HEK293 (cell line): Measurements from ENCODE around the gene GPS1.
A peak's percentile ranks its signal among the peaks of the same experiment; 100 is the strongest.

Experiments
- CTCF ChIA-PET: fragments of 350-600 bp; formaldehyde crosslinking; extraction: SDS; loops from one replicate; lab custom pipeline; 2021; ENCODE audit warnings: antibody characterized with exemption; lab: Yijun Ruan, JAX
- POLR2A ChIA-PET: fragments of 300-600 bp; formaldehyde crosslinking; extraction: SDS; loops from one replicate; lab custom pipeline; 2020; ENCODE audit warnings: antibody characterized with exemption, inconsistent platforms; lab: Yijun Ruan, JAX
- H3K27ac ChIP-seq: fragments of 200-500 bp; sonication (Bioruptor generic); 2 replicates; pipeline ENCODE4 v1.5.1; 2014; ENCODE audit warnings: low read depth, low read length, control low read depth, inconsistent platforms; ENCODE audit errors: extremely low read depth
- H3K36me3 ChIP-seq, 2 experiments: fragments of 200-500 bp in 1 of 2; sonication (Bioruptor generic) in 1 of 2; 1 replicate in 1 of 2; 2 replicates in 1 of 2; pipeline ENCODE4 v1.5.1; 2014 to 2017; ENCODE audit warnings: inconsistent platforms in 2 of 2, low read length in 2 of 2; ENCODE audit not compliant: control insufficient read depth in 2 of 2, insufficient read depth in 1 of 2
- H3K4me1 ChIP-seq: fragments of 200-500 bp; sonication (Bioruptor generic); 2 replicates; pipeline ENCODE4 v1.5.1; 2014; ENCODE audit warnings: mild to moderate bottlenecking, low read length, inconsistent platforms; ENCODE audit not compliant: control insufficient read depth, insufficient read depth
- H3K4me3 ChIP-seq: 2 replicates; pipeline ENCODE4 v1.5.1; 2011; ENCODE audit warnings: low read depth, mild to moderate bottlenecking, control low read depth, low read length, moderate library complexity
- H3K9me3 ChIP-seq: fragments of 200-500 bp; sonication (Bioruptor generic); 2 replicates; pipeline ENCODE4 v1.5.1; 2014; ENCODE audit warnings: low read depth, low read length, inconsistent platforms; ENCODE audit not compliant: control insufficient read depth, insufficient read depth
- EGR2 ChIP-seq: fragments of 450-650 bp; formaldehyde crosslinking; IDR thresholded peaks from 2 replicates; pipeline ENCODE4 v1.5.1; 2016; ENCODE audit warnings: low read depth, missing biosample characterization, missing genetic modification characterization
- FEZF1 ChIP-seq: fragments of 450-650 bp; formaldehyde crosslinking; IDR thresholded peaks from 2 replicates; pipeline ENCODE4 v1.5.1; 2016; ENCODE audit warnings: missing biosample characterization, missing genetic modification characterization
- GFI1B ChIP-seq: fragments of 450-650 bp; formaldehyde crosslinking; IDR thresholded peaks from 2 replicates; pipeline ENCODE4 v1.5.1; 2016; ENCODE audit warnings: missing biosample characterization, missing genetic modification characterization
- GLIS2 ChIP-seq: fragments of 450-650 bp; formaldehyde crosslinking; IDR thresholded peaks from 2 replicates; pipeline ENCODE4 v1.5.1; 2016; ENCODE audit warnings: missing biosample characterization, missing genetic modification characterization
- TRIM28 ChIP-seq: IDR thresholded peaks from 2 replicates; pipeline ENCODE4 v1.6.1; 2011; ENCODE audit warnings: low read length, control low read depth, borderline replicate concordance
- ZBTB1 ChIP-seq: fragments of 450-650 bp; formaldehyde crosslinking; IDR thresholded peaks from 2 replicates; pipeline ENCODE4 v1.5.1; 2016; ENCODE audit warnings: missing biosample characterization, missing genetic modification characterization
- ZBTB21 ChIP-seq: fragments of 450-650 bp; formaldehyde crosslinking; IDR thresholded peaks from 2 replicates; pipeline ENCODE4 v1.5.1; 2017; ENCODE audit warnings: missing biosample characterization, missing genetic modification characterization
- ZBTB8A ChIP-seq: fragments of 450-650 bp; formaldehyde crosslinking; IDR thresholded peaks from 2 replicates; pipeline ENCODE4 v1.5.1; 2016; ENCODE audit warnings: missing biosample characterization, missing genetic modification characterization
- ZNF10 ChIP-seq: fragments of 450-650 bp; formaldehyde crosslinking; IDR thresholded peaks from 2 replicates; pipeline ENCODE4 v1.5.1; 2017; ENCODE audit warnings: missing biosample characterization, missing genetic modification characterization
- ZNF2 ChIP-seq: fragments of 450-650 bp; formaldehyde crosslinking; IDR thresholded peaks from 2 replicates; pipeline ENCODE4 v1.5.1; 2016; ENCODE audit warnings: missing biosample characterization, missing genetic modification characterization
- ZNF354C ChIP-seq: fragments of 450-650 bp; formaldehyde crosslinking; IDR thresholded peaks from 2 replicates; pipeline ENCODE4 v1.5.1; 2016; ENCODE audit warnings: missing biosample characterization, missing genetic modification characterization, low read depth, borderline replicate concordance
- ZNF747 ChIP-seq: fragments of 450-650 bp; formaldehyde crosslinking; IDR thresholded peaks from 2 replicates; pipeline ENCODE4 v1.5.1; 2016; ENCODE audit warnings: missing biosample characterization, missing genetic modification characterization
- ZNF837 ChIP-seq: fragments of 450-650 bp; formaldehyde crosslinking; IDR thresholded peaks from 2 replicates; pipeline ENCODE4 v1.5.1; 2016; ENCODE audit warnings: missing biosample characterization, missing genetic modification characterization
- TF ChIP-seq, protein P1 (sequence below): fragments of 450-650 bp; formaldehyde crosslinking; IDR thresholded peaks from 2 replicates; pipeline ENCODE4 v1.5.1; 2016; ENCODE audit warnings: missing biosample characterization, missing genetic modification characterization
- TF ChIP-seq, protein P2 (sequence below): fragments of 450-650 bp; formaldehyde crosslinking; IDR thresholded peaks from 2 replicates; pipeline ENCODE4 v1.5.1; 2017; ENCODE audit warnings: missing biosample characterization, missing genetic modification characterization
- TF ChIP-seq, protein P3 (sequence below): fragments of 450-650 bp; formaldehyde crosslinking; IDR thresholded peaks from 2 replicates; pipeline ENCODE4 v1.5.1; 2016; ENCODE audit warnings: missing biosample characterization, missing genetic modification characterization
- TF ChIP-seq, protein P4 (sequence below): fragments of 450-650 bp; formaldehyde crosslinking; IDR thresholded peaks from 2 replicates; pipeline ENCODE4 v1.5.0; 2017; ENCODE audit warnings: missing biosample characterization, missing genetic modification characterization, borderline replicate concordance
- TF ChIP-seq, protein P5 (sequence below): fragments of 450-650 bp; formaldehyde crosslinking; IDR thresholded peaks from 2 replicates; pipeline ENCODE4 v1.5.1; 2016; ENCODE audit warnings: missing biosample characterization, missing genetic modification characterization
- TF ChIP-seq, protein P6 (sequence below): fragments of 450-650 bp; formaldehyde crosslinking; IDR thresholded peaks from 2 replicates; pipeline ENCODE4 v1.5.1; 2016; ENCODE audit warnings: missing biosample characterization, missing genetic modification characterization

GPS1 gene

DNA sequence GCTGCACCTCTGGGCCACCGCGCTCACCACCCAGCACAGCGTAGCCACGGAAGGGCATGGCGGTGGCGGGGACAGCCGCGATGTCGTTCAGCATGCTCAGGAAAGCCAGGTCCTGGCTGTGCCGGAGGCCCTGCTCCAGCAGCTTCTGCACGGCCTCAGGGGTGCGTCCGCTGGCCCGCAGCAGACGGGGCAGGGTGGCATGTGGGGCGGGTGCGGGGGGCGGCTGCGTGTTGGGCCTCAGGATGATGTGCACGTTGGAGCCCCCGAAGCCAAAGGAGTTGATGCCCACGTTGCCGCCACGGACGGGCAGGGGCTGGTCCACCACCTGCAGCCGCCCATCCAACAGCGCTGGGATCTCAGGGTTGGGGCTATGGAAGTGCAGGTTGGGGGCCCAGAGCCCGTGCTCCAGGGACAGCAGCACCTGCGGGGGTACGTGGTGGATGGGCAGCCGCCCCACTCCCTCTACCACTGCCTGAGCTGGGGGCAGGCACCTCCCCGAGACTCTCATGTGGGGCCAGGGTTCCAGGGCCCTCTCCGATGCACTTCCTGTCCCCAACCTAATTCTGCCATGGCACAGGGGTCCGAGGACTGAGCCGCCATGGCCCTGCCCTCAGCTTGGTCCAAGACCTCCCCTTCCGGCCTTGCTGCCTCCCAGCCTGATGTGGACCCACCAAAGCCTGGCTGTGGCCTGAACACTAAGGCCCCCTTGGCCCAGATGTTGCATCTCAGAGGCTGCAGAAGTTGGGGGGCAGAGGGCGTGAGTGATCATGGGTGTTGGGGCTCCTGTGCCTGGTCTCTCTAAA is 39.8 kb downstream of the GPS1 start:
- Histone ChIP-seq H3K27ac (peak overlapping the region; percentile 24; the same call in 1 of the 2 replicates), H3K9me3 (no peaks in the 10 kb centered on the region), H3K4me3 (no peak overlapping the region), H3K4me1 (0 out of 2 replicates have a peak, but pooled peaks cover 5% of the 10 kb centered on the region), H3K36me3 (peaks cover 27 to 97% of the 10 kb centered on the region in 2 experiments)
- POLR2A ChIA-PET: interaction anchor here (1.0 to 2.3 kb wide), 5 partner anchors 11 to 54 kb away, joined by 3 to 9 read pairs (median 4); partner anchors contain the start of gene DCXR
- CTCF ChIA-PET: no interaction called here
- TF ChIP-seq, protein P1, sequence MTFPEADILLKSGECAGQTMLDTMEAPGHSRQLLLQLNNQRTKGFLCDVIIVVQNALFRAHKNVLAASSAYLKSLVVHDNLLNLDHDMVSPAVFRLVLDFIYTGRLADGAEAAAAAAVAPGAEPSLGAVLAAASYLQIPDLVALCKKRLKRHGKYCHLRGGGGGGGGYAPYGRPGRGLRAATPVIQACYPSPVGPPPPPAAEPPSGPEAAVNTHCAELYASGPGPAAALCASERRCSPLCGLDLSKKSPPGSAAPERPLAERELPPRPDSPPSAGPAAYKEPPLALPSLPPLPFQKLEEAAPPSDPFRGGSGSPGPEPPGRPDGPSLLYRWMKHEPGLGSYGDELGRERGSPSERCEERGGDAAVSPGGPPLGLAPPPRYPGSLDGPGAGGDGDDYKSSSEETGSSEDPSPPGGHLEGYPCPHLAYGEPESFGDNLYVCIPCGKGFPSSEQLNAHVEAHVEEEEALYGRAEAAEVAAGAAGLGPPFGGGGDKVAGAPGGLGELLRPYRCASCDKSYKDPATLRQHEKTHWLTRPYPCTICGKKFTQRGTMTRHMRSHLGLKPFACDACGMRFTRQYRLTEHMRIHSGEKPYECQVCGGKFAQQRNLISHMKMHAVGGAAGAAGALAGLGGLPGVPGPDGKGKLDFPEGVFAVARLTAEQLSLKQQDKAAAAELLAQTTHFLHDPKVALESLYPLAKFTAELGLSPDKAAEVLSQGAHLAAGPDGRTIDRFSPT (tag by site-specific recombination): peak; percentile 7; the same call in 1 of the 2 replicates
- TF ChIP-seq ZNF10 (tag by site-specific recombination) (no peak), GLIS2 (peak; percentile 50)

DNA sequence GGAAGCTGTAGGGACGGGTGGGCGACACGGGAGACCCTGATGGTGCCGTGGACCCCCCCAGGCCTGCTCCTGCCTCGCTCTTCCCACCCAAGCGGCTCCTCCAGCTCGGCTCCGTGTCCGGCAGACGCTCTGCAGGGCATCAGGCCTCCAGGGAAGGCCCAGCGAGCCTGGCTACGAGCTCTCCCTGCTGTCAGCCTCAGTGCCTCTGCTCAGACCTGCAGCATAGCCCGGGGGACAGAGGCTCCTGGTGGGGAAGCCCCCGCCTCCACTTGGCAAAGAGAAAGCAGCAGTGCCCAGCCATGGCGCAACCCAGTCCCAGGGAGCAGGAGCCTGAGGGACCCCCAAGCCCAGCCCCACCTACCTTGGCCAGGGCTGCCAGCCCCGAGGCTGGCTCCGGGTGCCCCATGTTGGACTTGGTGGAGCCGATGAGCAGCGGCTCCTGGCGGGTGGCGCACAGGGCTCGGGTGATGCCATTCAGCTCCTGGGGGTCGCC is 40.4 kb downstream of the GPS1 start:
- CTCF ChIA-PET: no interaction called here
- H3K36me3 ChIP-seq: peaks cover 24 to 97% of the 10 kb centered on the region in 2 experiments
- peak overlapping the region; percentile 24; the same call in 1 of the 2 replicates for H3K27ac ChIP-seq
- 0 out of 2 replicates have a peak, but pooled peaks cover 5% of the 10 kb centered on the region for H3K4me1 ChIP-seq
- no peaks in the 10 kb centered on the region for H3K9me3 ChIP-seq
- no peak overlapping the region for H3K4me3 ChIP-seq
- POLR2A ChIA-PET: interaction anchor here (0.6 to 1.9 kb wide), 6 partner anchors 11 to 55 kb away, joined by 3 to 5 read pairs (median 4); partner anchors contain the start of gene DCXR
- TF ChIP-seq, protein P2, sequence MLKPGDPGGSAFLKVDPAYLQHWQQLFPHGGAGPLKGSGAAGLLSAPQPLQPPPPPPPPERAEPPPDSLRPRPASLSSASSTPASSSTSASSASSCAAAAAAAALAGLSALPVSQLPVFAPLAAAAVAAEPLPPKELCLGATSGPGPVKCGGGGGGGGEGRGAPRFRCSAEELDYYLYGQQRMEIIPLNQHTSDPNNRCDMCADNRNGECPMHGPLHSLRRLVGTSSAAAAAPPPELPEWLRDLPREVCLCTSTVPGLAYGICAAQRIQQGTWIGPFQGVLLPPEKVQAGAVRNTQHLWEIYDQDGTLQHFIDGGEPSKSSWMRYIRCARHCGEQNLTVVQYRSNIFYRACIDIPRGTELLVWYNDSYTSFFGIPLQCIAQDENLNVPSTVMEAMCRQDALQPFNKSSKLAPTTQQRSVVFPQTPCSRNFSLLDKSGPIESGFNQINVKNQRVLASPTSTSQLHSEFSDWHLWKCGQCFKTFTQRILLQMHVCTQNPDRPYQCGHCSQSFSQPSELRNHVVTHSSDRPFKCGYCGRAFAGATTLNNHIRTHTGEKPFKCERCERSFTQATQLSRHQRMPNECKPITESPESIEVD: no peak
- TF ChIP-seq ZBTB8A (tag by site-specific recombination) (no peak), ZBTB1 (tag by site-specific recombination) (no peak), ZNF2 (tag by site-specific recombination) (no peak), GFI1B (no peak), EGR2 (no peak), FEZF1 (tag by site-specific recombination) (no peak), ZNF837 (no peak), ZNF354C (tag by site-specific recombination) (no peak), ZNF747 (tag by site-specific recombination) (no peak), TRIM28 (no peak), ZBTB21 (tag by site-specific recombination) (no peak)
- TF ChIP-seq, protein P3, sequence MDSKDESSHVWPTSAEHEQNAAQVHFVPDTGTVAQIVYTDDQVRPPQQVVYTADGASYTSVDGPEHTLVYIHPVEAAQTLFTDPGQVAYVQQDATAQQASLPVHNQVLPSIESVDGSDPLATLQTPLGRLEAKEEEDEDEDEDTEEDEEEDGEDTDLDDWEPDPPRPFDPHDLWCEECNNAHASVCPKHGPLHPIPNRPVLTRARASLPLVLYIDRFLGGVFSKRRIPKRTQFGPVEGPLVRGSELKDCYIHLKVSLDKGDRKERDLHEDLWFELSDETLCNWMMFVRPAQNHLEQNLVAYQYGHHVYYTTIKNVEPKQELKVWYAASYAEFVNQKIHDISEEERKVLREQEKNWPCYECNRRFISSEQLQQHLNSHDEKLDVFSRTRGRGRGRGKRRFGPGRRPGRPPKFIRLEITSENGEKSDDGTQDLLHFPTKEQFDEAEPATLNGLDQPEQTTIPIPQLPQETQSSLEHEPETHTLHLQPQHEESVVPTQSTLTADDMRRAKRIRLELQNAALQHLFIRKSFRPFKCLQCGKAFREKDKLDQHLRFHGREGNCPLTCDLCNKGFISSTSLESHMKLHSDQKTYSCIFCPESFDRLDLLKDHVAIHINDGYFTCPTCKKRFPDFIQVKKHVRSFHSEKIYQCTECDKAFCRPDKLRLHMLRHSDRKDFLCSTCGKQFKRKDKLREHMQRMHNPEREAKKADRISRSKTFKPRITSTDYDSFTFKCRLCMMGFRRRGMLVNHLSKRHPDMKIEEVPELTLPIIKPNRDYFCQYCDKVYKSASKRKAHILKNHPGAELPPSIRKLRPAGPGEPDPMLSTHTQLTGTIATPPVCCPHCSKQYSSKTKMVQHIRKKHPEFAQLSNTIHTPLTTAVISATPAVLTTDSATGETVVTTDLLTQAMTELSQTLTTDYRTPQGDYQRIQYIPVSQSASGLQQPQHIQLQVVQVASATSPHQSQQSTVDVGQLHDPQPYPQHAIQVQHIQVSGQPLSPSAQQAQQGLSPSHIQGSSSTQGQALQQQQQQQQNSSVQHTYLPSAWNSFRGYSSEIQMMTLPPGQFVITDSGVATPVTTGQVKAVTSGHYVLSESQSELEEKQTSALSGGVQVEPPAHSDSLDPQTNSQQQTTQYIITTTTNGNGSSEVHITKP (tag by site-specific recombination): no peak
- TF ChIP-seq, protein P4, sequence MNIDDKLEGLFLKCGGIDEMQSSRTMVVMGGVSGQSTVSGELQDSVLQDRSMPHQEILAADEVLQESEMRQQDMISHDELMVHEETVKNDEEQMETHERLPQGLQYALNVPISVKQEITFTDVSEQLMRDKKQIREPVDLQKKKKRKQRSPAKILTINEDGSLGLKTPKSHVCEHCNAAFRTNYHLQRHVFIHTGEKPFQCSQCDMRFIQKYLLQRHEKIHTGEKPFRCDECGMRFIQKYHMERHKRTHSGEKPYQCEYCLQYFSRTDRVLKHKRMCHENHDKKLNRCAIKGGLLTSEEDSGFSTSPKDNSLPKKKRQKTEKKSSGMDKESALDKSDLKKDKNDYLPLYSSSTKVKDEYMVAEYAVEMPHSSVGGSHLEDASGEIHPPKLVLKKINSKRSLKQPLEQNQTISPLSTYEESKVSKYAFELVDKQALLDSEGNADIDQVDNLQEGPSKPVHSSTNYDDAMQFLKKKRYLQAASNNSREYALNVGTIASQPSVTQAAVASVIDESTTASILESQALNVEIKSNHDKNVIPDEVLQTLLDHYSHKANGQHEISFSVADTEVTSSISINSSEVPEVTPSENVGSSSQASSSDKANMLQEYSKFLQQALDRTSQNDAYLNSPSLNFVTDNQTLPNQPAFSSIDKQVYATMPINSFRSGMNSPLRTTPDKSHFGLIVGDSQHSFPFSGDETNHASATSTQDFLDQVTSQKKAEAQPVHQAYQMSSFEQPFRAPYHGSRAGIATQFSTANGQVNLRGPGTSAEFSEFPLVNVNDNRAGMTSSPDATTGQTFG: no peak
- TF ChIP-seq, protein P5, sequence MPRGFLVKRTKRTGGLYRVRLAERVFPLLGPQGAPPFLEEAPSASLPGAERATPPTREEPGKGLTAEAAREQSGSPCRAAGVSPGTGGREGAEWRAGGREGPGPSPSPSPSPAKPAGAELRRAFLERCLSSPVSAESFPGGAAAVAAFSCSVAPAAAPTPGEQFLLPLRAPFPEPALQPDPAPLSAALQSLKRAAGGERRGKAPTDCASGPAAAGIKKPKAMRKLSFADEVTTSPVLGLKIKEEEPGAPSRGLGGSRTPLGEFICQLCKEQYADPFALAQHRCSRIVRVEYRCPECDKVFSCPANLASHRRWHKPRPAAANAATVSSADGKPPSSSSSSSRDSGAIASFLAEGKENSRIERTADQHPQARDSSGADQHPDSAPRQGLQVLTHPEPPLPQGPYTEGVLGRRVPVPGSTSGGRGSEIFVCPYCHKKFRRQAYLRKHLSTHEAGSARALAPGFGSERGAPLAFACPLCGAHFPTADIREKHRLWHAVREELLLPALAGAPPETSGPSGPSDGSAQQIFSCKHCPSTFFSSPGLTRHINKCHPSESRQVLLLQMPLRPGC (tag by site-specific recombination): no peak
- TF ChIP-seq, protein P6, sequence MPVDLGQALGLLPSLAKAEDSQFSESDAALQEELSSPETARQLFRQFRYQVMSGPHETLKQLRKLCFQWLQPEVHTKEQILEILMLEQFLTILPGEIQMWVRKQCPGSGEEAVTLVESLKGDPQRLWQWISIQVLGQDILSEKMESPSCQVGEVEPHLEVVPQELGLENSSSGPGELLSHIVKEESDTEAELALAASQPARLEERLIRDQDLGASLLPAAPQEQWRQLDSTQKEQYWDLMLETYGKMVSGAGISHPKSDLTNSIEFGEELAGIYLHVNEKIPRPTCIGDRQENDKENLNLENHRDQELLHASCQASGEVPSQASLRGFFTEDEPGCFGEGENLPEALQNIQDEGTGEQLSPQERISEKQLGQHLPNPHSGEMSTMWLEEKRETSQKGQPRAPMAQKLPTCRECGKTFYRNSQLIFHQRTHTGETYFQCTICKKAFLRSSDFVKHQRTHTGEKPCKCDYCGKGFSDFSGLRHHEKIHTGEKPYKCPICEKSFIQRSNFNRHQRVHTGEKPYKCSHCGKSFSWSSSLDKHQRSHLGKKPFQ (tag by site-specific recombination): no peak
